Activated naive CD4-positive, alpha-beta T cell treated with anti-CD3 and anti-CD28 coated beads for 36 hours (primary cell): ENCODE measurements around the gene CNOT11. TPM values are rescaled to one million over a fixed set of nuclear protein-coding genes. Genes with fewer than 3 reads are reported as not detected.

Experiments used
- microRNA-seq: library from miRNA; unstranded; fragments of <30 nt; microRNA quantifications from one replicate; pipeline ENCODE4 v1.2.0, GENCODE V29; 2022; ENCODE audit warnings: borderline microRNAs expressed, borderline replicate concordance
- total RNA-seq, 2 experiments: library from RNA; stranded (reverse); gene quantifications; one replicate each; pipeline ENCODE4 v1.2.3, GENCODE V29; 2021

CNOT11 gene
- total RNA-seq, 2 experiments from 2014 or later: 38.3 to 40.3 TPM

Small RNA genes lying within 50 kb of the gene (microRNA-seq; reads per million reads assigned to microRNA genes)
- gene MIR5696: not detected

Other genes starting within 250 kb of the CNOT11 start
- 1 to 10 TPM; 4.0 to 4.5 TPM for gene TBC1D8, start 101.5 kb upstream of the CNOT11 start, total RNA-seq
- gene RNF149, start 55.8 kb downstream of the CNOT11 start, total RNA-seq: 10 to 100 TPM; 25.0 to 27.1 TPM
- not detected for gene CREG2, start 134.6 kb downstream of the CNOT11 start, total RNA-seq
- gene RFX8, start 222.2 kb downstream of the CNOT11 start, total RNA-seq: under 1 TPM; 0.60 to 0.64 TPM